Measurements from ENCODE around the gene CEP57.

Gene CEP57

DNA sequence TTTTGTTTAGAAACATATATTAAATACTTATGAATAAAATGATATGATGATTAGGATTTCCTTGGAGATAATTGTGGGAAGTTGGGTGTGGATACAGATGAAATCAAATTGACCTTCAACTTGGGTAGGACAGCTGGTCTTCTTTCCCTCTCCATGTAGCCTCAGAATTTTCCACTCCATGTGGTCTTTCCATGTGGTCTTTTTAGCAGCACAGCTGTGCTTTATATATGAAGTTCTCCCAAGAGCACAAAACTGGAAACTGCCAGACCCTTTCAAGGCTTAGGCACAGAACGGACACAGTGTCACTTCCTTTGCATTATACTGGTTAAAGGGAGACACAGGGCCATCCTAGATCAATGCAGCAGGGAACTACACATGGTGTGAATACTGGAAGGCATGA is 29.4 kb upstream of the CEP57 start:
- no peaks in the 10 kb centered on the region for H3K9me3 ChIP-seq (ENCODE audit: insufficient read depth, low read length)
- no peak overlapping the region for H3K27ac ChIP-seq (ENCODE audit: low read depth, low read length)
- no peaks in the 10 kb centered on the region for H3K36me3 ChIP-seq (ENCODE audit: low read length)

DNA sequence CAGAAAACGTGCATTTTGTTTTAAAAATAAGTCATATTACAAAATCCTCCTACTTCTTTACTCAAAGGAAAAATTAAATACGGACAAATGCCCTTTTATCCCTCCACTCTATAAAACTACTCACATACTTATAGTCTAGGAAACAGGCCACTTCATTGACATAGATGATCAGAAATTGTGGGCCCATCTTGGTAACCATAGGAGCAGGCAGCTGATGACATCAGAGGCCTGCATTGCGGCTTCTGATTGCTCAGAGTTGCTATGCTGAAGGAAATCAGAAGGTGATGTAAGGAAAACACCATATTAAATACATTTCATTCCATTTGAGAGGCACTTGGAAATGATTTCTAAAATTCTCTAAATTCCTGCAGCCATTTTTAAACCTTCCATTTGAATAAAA is 27.8 kb upstream of the CEP57 start:
- Histone ChIP-seq H4K20me1 (ENCODE audit: low read depth, low read length) (no peaks in the 10 kb centered on the region), H3K9ac (ENCODE audit: low read length) (no peak overlapping the region), H3K9me2 (replicated peaks; ENCODE audit: insufficient read depth, low read length) (no peaks in the 10 kb centered on the region), H3F3A (ENCODE audit: insufficient read depth) (peaks cover 3% of the 10 kb centered on the region; the same call in 1 of the 2 replicates), H2AFZ (ENCODE audit: low read depth, low read length, severe bottlenecking) (no peak overlapping the region), H3K27me3 (ENCODE audit: low read length) (no peaks in the 10 kb centered on the region), H3K4me2 (ENCODE audit: low read depth, low read length, poor library complexity, severe bottlenecking) (no peak overlapping the region), H3K4me3 (ENCODE audit: insufficient read depth, low read length, poor library complexity, severe bottlenecking) (no peak overlapping the region), H3K27ac (ENCODE audit: low read depth, low read length) (no peak overlapping the region), H3K36me3 (ENCODE audit: low read length) (no peaks in the 10 kb centered on the region), H3K9me3 (ENCODE audit: insufficient read depth, low read length) (no peaks in the 10 kb centered on the region), H3K79me2 (ENCODE audit: insufficient read depth, low read length) (no peaks in the 10 kb centered on the region)
- no peak for TF ChIP-seq EZH2phosphoT487 (conservative IDR thresholded peaks at IDR 0.05; ENCODE audit: low read length)
- TF ChIP-seq, protein P1, sequence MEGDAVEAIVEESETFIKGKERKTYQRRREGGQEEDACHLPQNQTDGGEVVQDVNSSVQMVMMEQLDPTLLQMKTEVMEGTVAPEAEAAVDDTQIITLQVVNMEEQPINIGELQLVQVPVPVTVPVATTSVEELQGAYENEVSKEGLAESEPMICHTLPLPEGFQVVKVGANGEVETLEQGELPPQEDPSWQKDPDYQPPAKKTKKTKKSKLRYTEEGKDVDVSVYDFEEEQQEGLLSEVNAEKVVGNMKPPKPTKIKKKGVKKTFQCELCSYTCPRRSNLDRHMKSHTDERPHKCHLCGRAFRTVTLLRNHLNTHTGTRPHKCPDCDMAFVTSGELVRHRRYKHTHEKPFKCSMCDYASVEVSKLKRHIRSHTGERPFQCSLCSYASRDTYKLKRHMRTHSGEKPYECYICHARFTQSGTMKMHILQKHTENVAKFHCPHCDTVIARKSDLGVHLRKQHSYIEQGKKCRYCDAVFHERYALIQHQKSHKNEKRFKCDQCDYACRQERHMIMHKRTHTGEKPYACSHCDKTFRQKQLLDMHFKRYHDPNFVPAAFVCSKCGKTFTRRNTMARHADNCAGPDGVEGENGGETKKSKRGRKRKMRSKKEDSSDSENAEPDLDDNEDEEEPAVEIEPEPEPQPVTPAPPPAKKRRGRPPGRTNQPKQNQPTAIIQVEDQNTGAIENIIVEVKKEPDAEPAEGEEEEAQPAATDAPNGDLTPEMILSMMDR (IDR thresholded peaks at IDR 0.05; ENCODE audit: insufficient read depth, low read length, poor library complexity, severe bottlenecking): no peak

More for the DNA sequence above, 29.4 kb upstream of the CEP57 start:
- H3K9ac ChIP-seq (ENCODE audit: low read length): no peak overlapping the region
- no peaks in the 10 kb centered on the region for H3F3A ChIP-seq (ENCODE audit: insufficient read depth)
- H3K27me3 ChIP-seq (ENCODE audit: low read length): no peaks in the 10 kb centered on the region
- no peak overlapping the region for H3K4me2 ChIP-seq (ENCODE audit: low read depth, low read length, poor library complexity, severe bottlenecking)
- no peak overlapping the region for H2AFZ ChIP-seq (ENCODE audit: low read depth, low read length, severe bottlenecking)
- H3K4me3 ChIP-seq (ENCODE audit: insufficient read depth, low read length, poor library complexity, severe bottlenecking): no peak overlapping the region
- TF ChIP-seq, protein P1 (IDR thresholded peaks at IDR 0.05; ENCODE audit: insufficient read depth, low read length, poor library complexity, severe bottlenecking): no peak
- no peak for TF ChIP-seq EZH2phosphoT487 (conservative IDR thresholded peaks at IDR 0.05; ENCODE audit: low read length)
- no peaks in the 10 kb centered on the region for H3K9me2 ChIP-seq (replicated peaks; ENCODE audit: insufficient read depth, low read length)
- H3K79me2 ChIP-seq (ENCODE audit: insufficient read depth, low read length): no peaks in the 10 kb centered on the region
- H4K20me1 ChIP-seq (ENCODE audit: low read depth, low read length): no peaks in the 10 kb centered on the region

DNA sequence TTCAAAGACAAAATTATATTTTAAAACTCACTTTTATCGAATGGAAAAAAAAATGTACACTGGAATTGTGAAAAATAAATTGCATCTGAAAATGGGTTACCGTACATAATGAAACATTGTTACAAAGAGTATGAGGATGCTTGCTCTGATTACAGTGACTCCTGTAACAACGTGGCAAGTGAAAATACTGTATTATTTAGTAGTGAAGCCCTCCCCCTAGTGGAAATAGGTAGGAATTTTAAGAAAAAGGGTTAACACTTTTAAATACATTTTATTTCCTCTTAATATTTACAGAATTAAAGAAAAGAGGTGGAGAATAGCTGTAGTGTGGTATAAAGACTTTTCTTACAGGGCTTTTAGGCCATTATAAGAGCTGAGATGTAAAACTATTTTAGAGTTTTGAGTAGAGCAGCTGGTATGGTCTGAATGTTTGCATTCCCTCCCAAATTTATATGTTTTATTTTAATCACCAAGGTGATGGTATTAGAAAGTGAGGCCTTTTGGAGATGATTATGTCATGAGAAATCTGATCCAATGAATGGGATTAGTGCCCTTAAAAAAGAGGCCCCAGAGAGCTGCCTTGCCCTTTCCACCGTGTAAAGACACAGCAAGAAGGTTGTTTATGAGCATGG is 25.9 kb upstream of the CEP57 start:
- no peaks in the 10 kb centered on the region for H3K9me2 ChIP-seq (replicated peaks; ENCODE audit: insufficient read depth, low read length)
- H3K9ac ChIP-seq (ENCODE audit: low read length): no peak overlapping the region
- TF ChIP-seq EZH2phosphoT487 (conservative IDR thresholded peaks at IDR 0.05; ENCODE audit: low read length): no peak
- TF ChIP-seq, protein P1 (IDR thresholded peaks at IDR 0.05; ENCODE audit: insufficient read depth, low read length, poor library complexity, severe bottlenecking): peak; percentile 59

More for the DNA sequence above, 25.9 kb upstream of the CEP57 start:
- Histone ChIP-seq H3K4me3 (ENCODE audit: insufficient read depth, low read length, poor library complexity, severe bottlenecking) (no peak overlapping the region), H3F3A (ENCODE audit: insufficient read depth) (peaks cover 4% of the 10 kb centered on the region; the same call in 1 of the 2 replicates), H3K27me3 (ENCODE audit: low read length) (no peaks in the 10 kb centered on the region), H3K27ac (ENCODE audit: low read depth, low read length) (no peak overlapping the region), H2AFZ (ENCODE audit: low read depth, low read length, severe bottlenecking) (no peak overlapping the region), H3K79me2 (ENCODE audit: insufficient read depth, low read length) (no peaks in the 10 kb centered on the region), H3K36me3 (ENCODE audit: low read length) (0 out of 2 replicates have a peak, but pooled peaks cover under 1% of the 10 kb centered on the region), H3K4me2 (ENCODE audit: low read depth, low read length, poor library complexity, severe bottlenecking) (no peak overlapping the region), H4K20me1 (ENCODE audit: low read depth, low read length) (0 out of 2 replicates have a peak, but pooled peaks cover 3% of the 10 kb centered on the region), H3K9me3 (ENCODE audit: insufficient read depth, low read length) (no peaks in the 10 kb centered on the region)
